ENCODE data around the gene AP2S1.

The AP2S1 gene

DNA sequence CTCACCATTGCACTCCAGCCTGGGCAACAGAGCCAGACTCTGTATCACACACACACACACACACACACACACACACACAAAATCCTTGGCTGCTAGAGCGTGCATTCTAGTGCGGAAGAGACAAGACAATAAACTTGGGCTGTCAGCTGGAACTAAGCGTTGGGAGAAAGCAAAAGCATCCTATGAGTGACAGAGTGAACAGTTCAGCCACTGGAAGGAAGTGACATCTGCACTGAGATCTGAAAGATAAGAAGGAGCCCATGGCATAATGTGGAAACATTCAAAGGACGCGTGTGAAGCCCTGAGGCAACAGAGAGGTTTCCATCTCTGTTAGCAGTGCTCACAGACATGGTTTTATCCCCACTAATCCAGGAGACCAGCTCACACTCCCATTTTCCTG is 58.7 kb downstream of the AP2S1 start:
- TF ChIP-seq SIN3A (IDR thresholded peaks at IDR 0.05; ENCODE audit: borderline replicate concordance, insufficient read depth, low read length) (peak; percentile 76; the same call in 1 of the 2 replicates), FOXP2 (optimal IDR thresholded peaks at IDR 0.05; ENCODE audit: borderline replicate concordance, extremely low read depth, extremely low read length, insufficient read depth) (peak; percentile 30), TAF1 (IDR thresholded peaks at IDR 0.05; ENCODE audit: borderline replicate concordance, insufficient read depth, low read length) (peak; percentile 64; the same call in 1 of the 2 replicates), POLR2AphosphoS5 (IDR thresholded peaks at IDR 0.05; ENCODE audit: low read depth, low read length) (no peak)
- TF ChIP-seq, protein P1, sequence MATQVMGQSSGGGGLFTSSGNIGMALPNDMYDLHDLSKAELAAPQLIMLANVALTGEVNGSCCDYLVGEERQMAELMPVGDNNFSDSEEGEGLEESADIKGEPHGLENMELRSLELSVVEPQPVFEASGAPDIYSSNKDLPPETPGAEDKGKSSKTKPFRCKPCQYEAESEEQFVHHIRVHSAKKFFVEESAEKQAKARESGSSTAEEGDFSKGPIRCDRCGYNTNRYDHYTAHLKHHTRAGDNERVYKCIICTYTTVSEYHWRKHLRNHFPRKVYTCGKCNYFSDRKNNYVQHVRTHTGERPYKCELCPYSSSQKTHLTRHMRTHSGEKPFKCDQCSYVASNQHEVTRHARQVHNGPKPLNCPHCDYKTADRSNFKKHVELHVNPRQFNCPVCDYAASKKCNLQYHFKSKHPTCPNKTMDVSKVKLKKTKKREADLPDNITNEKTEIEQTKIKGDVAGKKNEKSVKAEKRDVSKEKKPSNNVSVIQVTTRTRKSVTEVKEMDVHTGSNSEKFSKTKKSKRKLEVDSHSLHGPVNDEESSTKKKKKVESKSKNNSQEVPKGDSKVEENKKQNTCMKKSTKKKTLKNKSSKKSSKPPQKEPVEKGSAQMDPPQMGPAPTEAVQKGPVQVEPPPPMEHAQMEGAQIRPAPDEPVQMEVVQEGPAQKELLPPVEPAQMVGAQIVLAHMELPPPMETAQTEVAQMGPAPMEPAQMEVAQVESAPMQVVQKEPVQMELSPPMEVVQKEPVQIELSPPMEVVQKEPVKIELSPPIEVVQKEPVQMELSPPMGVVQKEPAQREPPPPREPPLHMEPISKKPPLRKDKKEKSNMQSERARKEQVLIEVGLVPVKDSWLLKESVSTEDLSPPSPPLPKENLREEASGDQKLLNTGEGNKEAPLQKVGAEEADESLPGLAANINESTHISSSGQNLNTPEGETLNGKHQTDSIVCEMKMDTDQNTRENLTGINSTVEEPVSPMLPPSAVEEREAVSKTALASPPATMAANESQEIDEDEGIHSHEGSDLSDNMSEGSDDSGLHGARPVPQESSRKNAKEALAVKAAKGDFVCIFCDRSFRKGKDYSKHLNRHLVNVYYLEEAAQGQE (IDR thresholded peaks at IDR 0.05; ENCODE audit: insufficient read depth in 1 of 2, low read depth in 2 of 2, low read length in 2 of 2) = peak in 1 of 2 experiments; percentile 63; a peak in 2 of 4 replicates

DNA sequence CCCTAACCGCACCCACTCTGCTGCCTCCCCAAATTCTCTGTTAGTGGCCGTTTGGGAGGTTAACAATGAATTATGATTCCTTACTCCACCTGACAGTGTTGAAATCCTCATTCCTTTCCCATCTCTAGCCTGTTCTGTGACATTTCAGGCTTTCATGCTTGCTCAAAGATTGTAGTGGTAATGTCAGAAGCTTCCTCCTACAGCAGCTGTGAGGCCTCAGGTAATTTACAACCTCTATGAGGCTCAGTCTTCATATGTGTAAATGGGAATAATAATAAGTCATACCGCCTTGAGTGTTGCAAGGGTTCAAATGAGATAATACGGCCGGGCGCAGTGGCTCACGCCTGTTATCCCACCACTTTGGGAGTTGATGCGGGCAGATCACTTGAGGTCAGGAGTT is 61.3 kb downstream of the AP2S1 start:
- no peak for TF ChIP-seq POLR2AphosphoS5 (IDR thresholded peaks at IDR 0.05; ENCODE audit: low read depth, low read length)
- TF ChIP-seq, protein P1 (IDR thresholded peaks at IDR 0.05; ENCODE audit: insufficient read depth in 1 of 2, low read depth in 2 of 2, low read length in 2 of 2) = no peak
- no peak for TF ChIP-seq SIN3A (IDR thresholded peaks at IDR 0.05; ENCODE audit: borderline replicate concordance, insufficient read depth, low read length)
- TF ChIP-seq FOXP2 (optimal IDR thresholded peaks at IDR 0.05; ENCODE audit: borderline replicate concordance, extremely low read depth, extremely low read length, insufficient read depth) = no peak
- no peak for TF ChIP-seq TAF1 (IDR thresholded peaks at IDR 0.05; ENCODE audit: borderline replicate concordance, insufficient read depth, low read length)

- no peak for TF ChIP-seq POLR2AphosphoS5 (IDR thresholded peaks at IDR 0.05; ENCODE audit: low read depth, low read length)
Measured at GRCh38 chr19:46788968-46789338, 61.7 kb downstream of the AP2S1 start.

- TF ChIP-seq FOXP2 (optimal IDR thresholded peaks at IDR 0.05; ENCODE audit: borderline replicate concordance, extremely low read depth, extremely low read length, insufficient read depth) = peak; percentile 79
- peak; percentile 96; the same call in 1 of the 2 replicates for TF ChIP-seq SIN3A (IDR thresholded peaks at IDR 0.05; ENCODE audit: borderline replicate concordance, insufficient read depth, low read length)
- TF ChIP-seq TAF1 (IDR thresholded peaks at IDR 0.05; ENCODE audit: borderline replicate concordance, insufficient read depth, low read length) = peak; percentile 100
- TF ChIP-seq, protein P1 (IDR thresholded peaks at IDR 0.05; ENCODE audit: insufficient read depth in 1 of 2, low read depth in 2 of 2, low read length in 2 of 2) = peak; percentile 71
- TF ChIP-seq POLR2AphosphoS5 (IDR thresholded peaks at IDR 0.05; ENCODE audit: low read depth, low read length) = peak; percentile 100
Measured at GRCh38 chr19:46788262-46788967, 62.2 kb downstream of the AP2S1 start, which contains the start of gene SLC1A5. Gene SLC1A5, minus strand, starts transcription at chr19:46788594. Its CDS starts 629 bp downstream, at chr19:46787965.

Measured in PFSK-1 (cell line).